Activated T-cell treated with anti-CD3 and anti-CD28 coated beads, Interleukin-2, amount 50 U/mL, for 24 hours (primary cell): ENCODE results near the gene ABCC8.
A peak's percentile ranks its signal among the peaks of the same experiment; 100 is the strongest.

ENCODE experiments used
- DNase-seq: peaks from one replicate; pipeline ENCODE4 v3.0.0-alpha.2; 2020
- H3K27ac Mint-ChIP-seq: 2 replicates; pipeline ENCODE4 v1.8.0; 2020; ENCODE audit warnings: mild to moderate bottlenecking, mixed read lengths
- H3K27me3 Mint-ChIP-seq: 2 replicates; pipeline ENCODE4 v1.8.0; 2020; ENCODE audit warnings: mixed read lengths
- H3K36me3 Mint-ChIP-seq: 2 replicates; pipeline ENCODE4 v1.8.0; 2020; ENCODE audit warnings: low read depth, mixed read lengths
- H3K4me1 Mint-ChIP-seq: 2 replicates; pipeline ENCODE4 v1.8.0; 2020; ENCODE audit warnings: low read depth, mixed read lengths
- H3K4me3 Mint-ChIP-seq: 2 replicates; pipeline ENCODE4 v1.8.0; 2020; ENCODE audit warnings: mild to moderate bottlenecking, moderate library complexity, mixed read lengths
- H3K9me3 Mint-ChIP-seq: 2 replicates; pipeline ENCODE4 v1.8.0; 2020; ENCODE audit warnings: mixed read lengths

Gene ABCC8

DNA sequence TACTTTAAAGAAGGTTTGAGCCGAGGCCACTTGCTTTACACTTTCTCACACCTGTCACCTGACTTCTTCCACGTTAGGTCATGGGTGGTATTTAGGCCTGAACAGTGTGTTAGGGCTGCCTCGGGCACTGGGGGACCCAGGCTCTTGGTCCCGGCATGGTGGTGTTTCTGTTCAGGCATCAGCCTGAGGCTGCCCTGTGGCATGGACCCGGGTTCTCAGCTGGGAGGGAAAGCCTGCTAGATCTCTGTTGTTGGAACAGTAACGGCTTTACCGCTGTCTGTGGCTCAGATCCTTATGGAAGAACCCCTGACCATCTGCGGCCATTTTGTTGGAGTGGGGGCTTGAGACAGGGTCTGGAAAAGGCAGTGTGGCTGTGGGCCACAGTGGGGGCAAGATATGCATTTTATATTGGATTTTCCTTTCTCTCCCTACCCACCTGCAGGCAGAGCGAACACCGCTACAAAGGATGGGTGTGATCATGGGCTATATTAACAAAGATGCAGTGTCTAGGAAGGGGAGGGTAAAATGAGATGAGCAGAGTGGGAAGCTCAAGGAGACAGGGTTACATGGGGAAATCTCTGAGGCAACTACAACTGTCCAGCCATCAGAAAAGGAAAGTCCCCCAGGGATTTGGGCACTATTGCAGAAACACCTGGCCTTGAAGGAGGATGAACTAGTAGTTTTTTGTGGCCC lies 86.5 kb downstream of the ABCC8 start:
- H3K9me3 Mint-ChIP-seq, result no peaks in the 10 kb centered on the region
- no peaks in the 10 kb centered on the region for H3K36me3 Mint-ChIP-seq
- no peak for DNase-seq
- H3K4me3 Mint-ChIP-seq, result peak overlapping the region; percentile 50
- H3K4me1 Mint-ChIP-seq, result peaks cover 5% of the 10 kb centered on the region
- no peak overlapping the region for H3K27ac Mint-ChIP-seq
- H3K27me3 Mint-ChIP-seq, result peaks cover 8% of the 10 kb centered on the region

- DNase-seq, result peak; percentile 89
- peak overlapping the region; percentile 73 for H3K4me3 Mint-ChIP-seq
- H3K27me3 Mint-ChIP-seq, result peaks cover 8% of the 10 kb centered on the region
- no peaks in the 10 kb centered on the region for H3K36me3 Mint-ChIP-seq
- H3K27ac Mint-ChIP-seq, result no peak overlapping the region
- no peaks in the 10 kb centered on the region for H3K9me3 Mint-ChIP-seq
- peaks cover 5% of the 10 kb centered on the region for H3K4me1 Mint-ChIP-seq
These were observed 87.3 kb downstream of the ABCC8 start for GRCh38 chr11:17389211-17389956.

- Mint-ChIP-seq H3K4me1 (peaks cover 5% of the 10 kb centered on the region), H3K9me3 (no peaks in the 10 kb centered on the region), H3K36me3 (no peaks in the 10 kb centered on the region)
These were observed 87.9 kb downstream of the ABCC8 start, which contains the start of gene KCNJ11 for GRCh38 chr11:17388609-17389210. Gene KCNJ11 (minus strand): TSS chr11:17388659. CDS start chr11:17388091, 568 bp downstream.

DNA sequence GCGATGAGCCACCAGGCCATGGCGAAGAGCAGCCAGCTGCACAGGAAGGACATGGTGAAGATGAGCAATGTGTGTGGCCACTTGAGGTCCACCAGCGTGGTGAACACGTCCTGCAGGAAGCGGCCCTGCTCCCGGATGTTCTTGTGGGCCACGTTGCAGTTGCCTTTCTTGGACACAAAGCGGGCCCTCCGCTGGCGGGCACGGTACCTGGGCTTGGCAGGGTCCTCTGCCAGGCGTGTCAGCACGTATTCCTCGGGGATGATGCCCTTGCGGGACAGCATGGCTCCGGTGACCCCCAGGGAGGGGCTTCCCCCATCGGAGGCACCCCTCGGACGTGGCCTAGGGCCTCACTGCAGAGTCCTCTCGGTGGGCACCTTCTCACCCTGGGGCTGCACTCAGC lies 88.8 kb downstream of the ABCC8 start:
- H3K4me3 Mint-ChIP-seq, result no peak overlapping the region
- DNase-seq, result no peak
- no peak overlapping the region for H3K27ac Mint-ChIP-seq
- peaks cover 5% of the 10 kb centered on the region for H3K4me1 Mint-ChIP-seq
- no peaks in the 10 kb centered on the region for H3K9me3 Mint-ChIP-seq
- no peaks in the 10 kb centered on the region for H3K36me3 Mint-ChIP-seq
- H3K27me3 Mint-ChIP-seq, result peaks cover 8% of the 10 kb centered on the region

More at GRCh38 chr11:17388609-17389210, 87.9 kb downstream of the ABCC8 start, which contains the start of gene KCNJ11:
- H3K27me3 Mint-ChIP-seq, result peaks cover 8% of the 10 kb centered on the region
- DNase-seq, result no peak
- no peak within 1 kb of the TSS for H3K27ac Mint-ChIP-seq
- peak within 1 kb of the TSS; percentile 73 for H3K4me3 Mint-ChIP-seq

DNA sequence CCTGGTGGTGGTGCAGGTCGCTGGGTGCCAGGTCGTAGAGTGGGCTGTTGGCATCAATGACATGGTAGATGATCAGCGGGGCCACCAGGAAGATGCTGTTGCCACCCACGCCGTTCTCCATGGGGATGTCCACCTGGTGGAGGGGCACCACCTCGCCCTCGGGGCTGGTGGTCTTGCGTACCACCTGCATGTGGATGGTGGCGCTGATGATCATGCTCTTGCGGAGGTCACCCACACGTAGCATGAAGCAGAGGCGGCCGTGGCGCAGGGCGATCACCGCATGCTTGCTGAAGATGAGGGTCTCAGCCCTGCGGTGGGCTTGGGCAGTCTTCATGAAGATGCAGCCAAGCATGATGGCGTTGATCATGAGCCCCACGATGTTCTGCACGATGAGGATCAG lies 89.4 kb downstream of the ABCC8 start:
- H3K4me1 Mint-ChIP-seq, result peaks cover 5% of the 10 kb centered on the region
- no peak for DNase-seq
- peaks cover 8% of the 10 kb centered on the region for H3K27me3 Mint-ChIP-seq
- no peak overlapping the region for H3K27ac Mint-ChIP-seq
- H3K36me3 Mint-ChIP-seq, result no peaks in the 10 kb centered on the region
- H3K9me3 Mint-ChIP-seq, result no peaks in the 10 kb centered on the region
- no peak overlapping the region for H3K4me3 Mint-ChIP-seq

- H3K9me3 Mint-ChIP-seq, result no peaks in the 10 kb centered on the region
- H3K4me1 Mint-ChIP-seq, result peaks cover 5% of the 10 kb centered on the region
- H3K36me3 Mint-ChIP-seq, result no peaks in the 10 kb centered on the region
- H3K4me3 Mint-ChIP-seq, result no peak overlapping the region
- peak; percentile 60 for DNase-seq
- peaks cover 8% of the 10 kb centered on the region for H3K27me3 Mint-ChIP-seq
- H3K27ac Mint-ChIP-seq, result no peak overlapping the region
These were observed 90.1 kb downstream of the ABCC8 start for GRCh38 chr11:17386331-17387084.

DNA sequence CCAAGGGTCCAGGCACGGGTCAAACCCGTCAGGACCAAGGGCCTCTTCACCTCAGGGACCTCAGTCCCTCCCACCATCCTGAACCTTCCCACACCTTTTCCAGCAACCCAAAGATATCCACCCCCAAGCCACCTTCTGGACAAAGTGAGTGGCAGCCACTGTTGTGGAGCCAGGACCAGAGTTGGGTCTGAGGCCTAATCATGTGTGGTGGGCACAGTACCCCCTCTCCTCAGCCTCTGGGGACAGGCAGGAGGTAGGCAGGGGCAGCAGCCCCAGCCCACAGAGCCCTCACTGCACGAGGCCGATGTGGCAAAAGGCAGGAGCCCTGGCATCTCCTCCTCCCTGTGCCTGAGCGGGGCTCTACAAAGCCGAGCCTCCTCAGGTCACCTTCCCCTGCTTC lies 90.7 kb downstream of the ABCC8 start:
- no peak overlapping the region for H3K4me3 Mint-ChIP-seq

GRCh38 chr11:17385492-17385891 lies 91.2 kb downstream of the ABCC8 start:
- Mint-ChIP-seq H3K4me1 (peaks cover 5% of the 10 kb centered on the region), H3K27ac (no peak overlapping the region), H3K27me3 (peaks cover 8% of the 10 kb centered on the region), H3K4me3 (no peak overlapping the region), H3K36me3 (no peaks in the 10 kb centered on the region), H3K9me3 (no peaks in the 10 kb centered on the region)
- DNase-seq, result no peak

More for the DNA sequence above, 90.7 kb downstream of the ABCC8 start:
- Mint-ChIP-seq H3K36me3 (no peaks in the 10 kb centered on the region), H3K27me3 (peaks cover 8% of the 10 kb centered on the region), H3K27ac (no peak overlapping the region), H3K4me1 (peaks cover 5% of the 10 kb centered on the region), H3K9me3 (no peaks in the 10 kb centered on the region)
- no peak for DNase-seq

DNA sequence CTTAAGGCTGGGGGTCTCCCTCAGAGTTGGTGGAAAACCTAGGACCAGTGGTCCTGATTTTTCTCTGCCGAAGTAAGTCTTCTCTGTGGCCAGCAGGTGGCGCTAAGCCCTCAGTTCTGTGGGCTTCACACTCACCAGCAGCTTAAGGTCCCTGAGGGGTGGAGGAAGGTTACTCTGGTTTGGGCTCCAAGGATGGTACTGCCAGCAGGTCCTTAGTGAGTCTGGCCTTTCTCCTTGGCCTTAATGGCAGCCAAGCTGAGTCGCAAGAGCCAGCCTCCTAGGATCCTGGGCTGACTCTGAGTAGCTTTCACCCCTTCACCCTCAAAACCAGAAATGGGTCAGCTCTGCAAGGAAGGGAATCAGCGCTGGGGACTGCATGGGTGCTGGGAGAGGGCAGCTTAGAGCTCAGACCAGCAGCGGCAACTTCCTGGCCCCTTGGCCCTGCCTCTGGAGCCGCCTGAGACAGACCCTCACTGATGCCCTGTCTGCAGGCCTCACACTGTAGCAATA lies 92.6 kb downstream of the ABCC8 start:
- peak; percentile 83 for DNase-seq
- H3K36me3 Mint-ChIP-seq, result no peaks in the 10 kb centered on the region
- H3K9me3 Mint-ChIP-seq, result no peaks in the 10 kb centered on the region
- peaks cover 3% of the 10 kb centered on the region for H3K4me1 Mint-ChIP-seq
- H3K27me3 Mint-ChIP-seq, result peaks cover 8% of the 10 kb centered on the region
- no peak overlapping the region for H3K27ac Mint-ChIP-seq
- no peak overlapping the region for H3K4me3 Mint-ChIP-seq

- Mint-ChIP-seq H3K4me1 (peaks cover under 1% of the 10 kb centered on the region), H3K27ac (no peak overlapping the region), H3K4me3 (no peak overlapping the region), H3K27me3 (peaks cover 8% of the 10 kb centered on the region), H3K9me3 (peaks cover under 1% of the 10 kb centered on the region), H3K36me3 (peaks cover under 1% of the 10 kb centered on the region)
- no peak for DNase-seq
These were observed 93.2 kb downstream of the ABCC8 start for GRCh38 chr11:17383461-17383860.

GRCh38 chr11:17382046-17382728 lies 94.5 kb downstream of the ABCC8 start:
- Mint-ChIP-seq H3K27ac (no peak overlapping the region), H3K9me3 (peaks cover 2% of the 10 kb centered on the region), H3K4me3 (no peak overlapping the region)

GRCh38 chr11:17381156-17381555 lies 95.5 kb downstream of the ABCC8 start:
- H3K27me3 Mint-ChIP-seq, result no peaks in the 10 kb centered on the region
- no peak overlapping the region for H3K27ac Mint-ChIP-seq
- no peak for DNase-seq

More at GRCh38 chr11:17382046-17382728, 94.5 kb downstream of the ABCC8 start:
- H3K27me3 Mint-ChIP-seq, result peaks cover 2% of the 10 kb centered on the region
- H3K4me1 Mint-ChIP-seq, result no peaks in the 10 kb centered on the region
- no peak for DNase-seq
- peaks cover 2% of the 10 kb centered on the region for H3K36me3 Mint-ChIP-seq

GRCh38 chr11:17379383-17380180 lies 97.1 kb downstream of the ABCC8 start:
- Mint-ChIP-seq H3K36me3 (peaks cover 6% of the 10 kb centered on the region), H3K27me3 (no peaks in the 10 kb centered on the region), H3K9me3 (peaks cover 2% of the 10 kb centered on the region), H3K4me1 (no peaks in the 10 kb centered on the region), H3K27ac (no peak overlapping the region), H3K4me3 (no peak overlapping the region)
- no peak for DNase-seq

More at GRCh38 chr11:17381156-17381555, 95.5 kb downstream of the ABCC8 start:
- H3K9me3 Mint-ChIP-seq, result peaks cover 2% of the 10 kb centered on the region
- no peaks in the 10 kb centered on the region for H3K4me1 Mint-ChIP-seq
- peaks cover 4% of the 10 kb centered on the region for H3K36me3 Mint-ChIP-seq
- no peak overlapping the region for H3K4me3 Mint-ChIP-seq
